Measurements from ENCODE around the gene EXOC3. TPM values are rescaled to one million over a fixed set of nuclear protein-coding genes. Genes with fewer than 3 reads are reported as not detected.

The EXOC3 gene
- total RNA-seq, 1 experiment from 2014 or later: 60.1 TPM

GRCh38 chr5:491119-491855, 48.3 kb downstream of the EXOC3 start (continued):
- TF ChIP-seq, protein P1, sequence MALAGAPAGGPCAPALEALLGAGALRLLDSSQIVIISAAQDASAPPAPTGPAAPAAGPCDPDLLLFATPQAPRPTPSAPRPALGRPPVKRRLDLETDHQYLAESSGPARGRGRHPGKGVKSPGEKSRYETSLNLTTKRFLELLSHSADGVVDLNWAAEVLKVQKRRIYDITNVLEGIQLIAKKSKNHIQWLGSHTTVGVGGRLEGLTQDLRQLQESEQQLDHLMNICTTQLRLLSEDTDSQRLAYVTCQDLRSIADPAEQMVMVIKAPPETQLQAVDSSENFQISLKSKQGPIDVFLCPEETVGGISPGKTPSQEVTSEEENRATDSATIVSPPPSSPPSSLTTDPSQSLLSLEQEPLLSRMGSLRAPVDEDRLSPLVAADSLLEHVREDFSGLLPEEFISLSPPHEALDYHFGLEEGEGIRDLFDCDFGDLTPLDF (CRISPR knock-in tag; IDR thresholded peaks at IDR 0.05): no peak
- TF ChIP-seq, protein P2, sequence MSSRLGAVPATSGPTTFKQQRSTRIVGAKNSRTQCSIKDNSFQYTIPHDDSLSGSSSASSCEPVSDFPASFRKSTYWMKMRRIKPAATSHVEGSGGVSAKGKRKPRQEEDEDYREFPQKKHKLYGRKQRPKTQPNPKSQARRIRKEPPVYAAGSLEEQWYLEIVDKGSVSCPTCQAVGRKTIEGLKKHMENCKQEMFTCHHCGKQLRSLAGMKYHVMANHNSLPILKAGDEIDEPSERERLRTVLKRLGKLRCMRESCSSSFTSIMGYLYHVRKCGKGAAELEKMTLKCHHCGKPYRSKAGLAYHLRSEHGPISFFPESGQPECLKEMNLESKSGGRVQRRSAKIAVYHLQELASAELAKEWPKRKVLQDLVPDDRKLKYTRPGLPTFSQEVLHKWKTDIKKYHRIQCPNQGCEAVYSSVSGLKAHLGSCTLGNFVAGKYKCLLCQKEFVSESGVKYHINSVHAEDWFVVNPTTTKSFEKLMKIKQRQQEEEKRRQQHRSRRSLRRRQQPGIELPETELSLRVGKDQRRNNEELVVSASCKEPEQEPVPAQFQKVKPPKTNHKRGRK (CRISPR knock-in tag; IDR thresholded peaks at IDR 0.05; ENCODE audit: borderline replicate concordance): no peak
- TF ChIP-seq TCF7 (CRISPR knock-in tag; IDR thresholded peaks at IDR 0.05; ENCODE audit: low read depth) (no peak), ZNF219 (CRISPR knock-in tag; IDR thresholded peaks at IDR 0.05; ENCODE audit: borderline replicate concordance) (no peak), MLX (CRISPR knock-in tag; IDR thresholded peaks at IDR 0.05) (no peak)

DNA sequence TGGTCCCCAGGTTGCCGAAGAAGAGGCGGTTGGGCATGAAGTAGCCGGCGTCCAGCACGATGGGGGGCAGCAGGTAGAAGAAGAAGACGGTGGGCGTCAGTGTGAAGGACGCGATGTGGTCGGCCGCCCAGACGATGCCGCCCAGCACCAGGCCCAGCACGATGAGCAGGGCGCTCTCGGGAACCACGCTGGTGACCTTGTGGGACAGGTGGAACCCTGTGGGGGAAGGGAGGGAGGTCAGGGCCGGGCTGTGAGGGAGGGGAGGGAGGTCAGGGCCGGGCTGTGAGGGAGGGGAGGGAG, 48.8 kb downstream of the EXOC3 start:
- H3K4me3 Mint-ChIP-seq: peak overlapping the region; percentile 56
- DNase-seq (ENCODE audit: low spot score): peak; percentile 43
- TF ChIP-seq ZNF263 (CRISPR knock-in tag; IDR thresholded peaks at IDR 0.05; ENCODE audit: low read depth) (no peak), NR3C1 (CRISPR knock-in tag; conservative IDR thresholded peaks at IDR 0.05; ENCODE audit: low read depth) (no peak), STAT6 (CRISPR knock-in tag; conservative IDR thresholded peaks at IDR 0.05; ENCODE audit: low read depth) (no peak), MYBL2 (CRISPR knock-in tag; IDR thresholded peaks at IDR 0.05) (no peak), FOXJ3 (CRISPR knock-in tag; IDR thresholded peaks at IDR 0.05; ENCODE audit: borderline replicate concordance) (no peak), FOXK1 (CRISPR knock-in tag; IDR thresholded peaks at IDR 0.05) (no peak), ZNF281 (CRISPR knock-in tag; IDR thresholded peaks at IDR 0.05) (no peak), NR2C2 (CRISPR knock-in tag; IDR thresholded peaks at IDR 0.05) (0 out of 2 replicates have a peak, but pooled peaks have one; percentile 3)

More for the DNA sequence above, 48.8 kb downstream of the EXOC3 start:
- no peak for ATAC-seq
- Mint-ChIP-seq H3K27me3 (ENCODE audit: low read depth) (peaks cover 78% of the 10 kb centered on the region), H3K9me3 (no peaks in the 10 kb centered on the region), H3K4me1 (peaks cover 15% of the 10 kb centered on the region), H3K36me3 (no peaks in the 10 kb centered on the region), H3K27ac (no peak overlapping the region)
- CTCF ChIA-PET: interaction anchor here (1.5 to 3.3 kb wide), 2 partner anchors 13 to 17 kb away, joined by 5 to 12 read pairs; no protein-coding TSS in a partner anchor
- POLR2A ChIA-PET: no interaction called here

Measured in WTC11 (cell line).